ENCODE results near the gene GLT8D2. TPM values are rescaled to one million over a fixed set of nuclear protein-coding genes. Genes with fewer than 3 reads are reported as not detected.
"Not testable (repeated sequence)": the region's sequence is repeated elsewhere in the genome, so short reads cannot be mapped to it uniquely, and the experiment has no call there.

GLT8D2 gene
- total and polyA plus RNA-seq, 4 donors, result 1.6 to 36.5 (median 6.1) TPM

- WGBS, 2 donors, result 91 to 97% methylated on average over 2 of the region's 2 CpGs
- not testable (repeated sequence) for H3K4me3 ChIP-seq; H3K9ac ChIP-seq (ENCODE audit: insufficient read depth in 1 of 2, low read length in 2 of 2); H3K9me3 ChIP-seq (ENCODE audit: control insufficient read depth in 4 of 4, insufficient read depth in 3 of 4, low read length in 3 of 4); ATAC-seq (ENCODE audit: insufficient read depth, low FRiP score); H3K36me3 ChIP-seq (ENCODE audit: control insufficient read depth in 4 of 4, insufficient read depth in 4 of 4, low read length in 4 of 4); H3K4me1 ChIP-seq (ENCODE audit: control insufficient read depth in 5 of 5, insufficient read depth in 5 of 5, low read length in 5 of 5); H3K27me3 ChIP-seq (ENCODE audit: control insufficient read depth in 3 of 3, insufficient read depth in 3 of 3, low read length in 2 of 3); H3K27ac ChIP-seq (ENCODE audit: low read depth in 1 of 2, low read length in 1 of 2); DNase-seq
Measured at GRCh38 chr12:104036143-104036542, 13.8 kb downstream of the GLT8D2 start.

DNA sequence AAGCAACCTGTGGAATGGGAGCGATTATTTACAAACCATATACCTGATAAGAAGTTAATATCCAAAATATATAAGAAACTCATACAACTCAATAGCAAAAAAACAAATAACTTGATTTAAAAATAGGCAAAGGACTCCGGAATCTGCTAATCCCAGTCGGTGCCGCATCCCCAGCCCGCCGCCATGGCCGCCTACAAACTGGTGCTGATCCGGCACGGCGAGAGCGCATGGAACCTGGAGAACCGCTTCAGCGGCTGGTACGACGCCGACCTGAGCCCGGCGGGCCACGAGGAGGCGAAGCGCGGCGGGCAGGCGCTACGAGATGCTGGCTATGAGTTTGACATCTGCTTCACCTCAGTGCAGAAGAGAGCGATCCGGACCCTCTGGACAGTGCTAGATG is 19.4 kb downstream of the GLT8D2 start:
- H3K4me3 ChIP-seq; ATAC-seq (ENCODE audit: insufficient read depth, low FRiP score); DNase-seq; H3K9ac ChIP-seq (ENCODE audit: insufficient read depth in 1 of 2, low read length in 2 of 2); H3K36me3 ChIP-seq (ENCODE audit: control insufficient read depth in 4 of 4, insufficient read depth in 4 of 4, low read length in 4 of 4); H3K27me3 ChIP-seq (ENCODE audit: control insufficient read depth in 3 of 3, insufficient read depth in 3 of 3, low read length in 2 of 3); H3K9me3 ChIP-seq (ENCODE audit: control insufficient read depth in 4 of 4, insufficient read depth in 3 of 4, low read length in 3 of 4); H3K27ac ChIP-seq (ENCODE audit: low read depth in 1 of 2, low read length in 1 of 2); H3K4me1 ChIP-seq (ENCODE audit: control insufficient read depth in 5 of 5, insufficient read depth in 5 of 5, low read length in 5 of 5): not testable (repeated sequence)
- 95 to 98% methylated on average over 7 to 9 of the region's 27 CpGs for WGBS, 2 donors

DNA sequence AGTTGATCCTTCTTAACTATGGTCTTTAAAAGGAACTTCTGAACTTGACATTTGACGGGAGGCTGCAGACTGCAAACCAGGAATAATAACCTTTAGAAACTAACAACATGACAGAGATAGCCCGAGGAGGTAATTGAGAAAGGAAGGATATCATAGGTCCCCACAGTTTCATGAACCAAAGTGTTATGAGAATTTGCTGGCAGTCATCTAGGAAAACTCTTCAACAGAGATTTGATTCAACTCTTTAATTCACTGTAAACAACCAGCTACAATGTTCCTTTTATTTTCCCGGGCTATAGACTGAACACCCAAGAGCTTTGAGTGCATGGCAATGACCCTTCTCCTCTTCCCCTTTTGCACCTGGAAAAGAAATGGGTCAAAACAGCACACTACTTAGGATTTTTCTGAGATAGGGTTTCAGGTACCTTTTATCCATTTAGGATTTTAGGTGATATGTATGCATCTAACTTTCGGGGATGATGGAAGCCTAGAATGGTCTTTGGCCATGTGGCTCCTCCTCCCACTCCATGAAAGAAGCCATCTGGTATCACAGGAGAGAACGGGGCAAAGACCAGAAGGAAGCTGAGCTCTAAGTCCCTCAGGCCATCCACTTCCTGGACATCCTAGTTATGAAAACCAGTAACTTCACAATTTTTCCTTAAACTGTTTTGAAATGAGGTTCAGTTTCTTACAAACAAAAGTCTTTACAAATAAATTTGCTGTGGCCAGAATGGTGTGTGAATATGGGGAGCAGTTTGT is 23.0 kb downstream of the GLT8D2 start:
- H3K27me3 ChIP-seq (ENCODE audit: control insufficient read depth in 3 of 3, insufficient read depth in 3 of 3, low read length in 2 of 3), result no peaks in the 10 kb centered on the region
- no peaks in the 10 kb centered on the region for H3K9me3 ChIP-seq (ENCODE audit: control insufficient read depth in 4 of 4, insufficient read depth in 3 of 4, low read length in 3 of 4)
- peak in 1 of 3 donors; percentile 20 for DNase-seq
- no peak overlapping the region for H3K27ac ChIP-seq (ENCODE audit: low read depth in 1 of 2, low read length in 1 of 2)
- 54 to 60% methylated on average over 5 of the region's 5 CpGs for WGBS, 2 donors
- no peaks in the 10 kb centered on the region for H3K36me3 ChIP-seq (ENCODE audit: control insufficient read depth in 4 of 4, insufficient read depth in 4 of 4, low read length in 4 of 4)
- ATAC-seq (ENCODE audit: insufficient read depth, low FRiP score), result no peak
- peaks cover 2 to 9% (median 5%) of the 10 kb centered on the region in 5 donors for H3K4me1 ChIP-seq (ENCODE audit: control insufficient read depth in 5 of 5, insufficient read depth in 5 of 5, low read length in 5 of 5)
- no peak overlapping the region for H3K9ac ChIP-seq (ENCODE audit: insufficient read depth in 1 of 2, low read length in 2 of 2)
- H3K4me3 ChIP-seq, result no peak overlapping the region
- TF ChIP-seq, protein P1, sequence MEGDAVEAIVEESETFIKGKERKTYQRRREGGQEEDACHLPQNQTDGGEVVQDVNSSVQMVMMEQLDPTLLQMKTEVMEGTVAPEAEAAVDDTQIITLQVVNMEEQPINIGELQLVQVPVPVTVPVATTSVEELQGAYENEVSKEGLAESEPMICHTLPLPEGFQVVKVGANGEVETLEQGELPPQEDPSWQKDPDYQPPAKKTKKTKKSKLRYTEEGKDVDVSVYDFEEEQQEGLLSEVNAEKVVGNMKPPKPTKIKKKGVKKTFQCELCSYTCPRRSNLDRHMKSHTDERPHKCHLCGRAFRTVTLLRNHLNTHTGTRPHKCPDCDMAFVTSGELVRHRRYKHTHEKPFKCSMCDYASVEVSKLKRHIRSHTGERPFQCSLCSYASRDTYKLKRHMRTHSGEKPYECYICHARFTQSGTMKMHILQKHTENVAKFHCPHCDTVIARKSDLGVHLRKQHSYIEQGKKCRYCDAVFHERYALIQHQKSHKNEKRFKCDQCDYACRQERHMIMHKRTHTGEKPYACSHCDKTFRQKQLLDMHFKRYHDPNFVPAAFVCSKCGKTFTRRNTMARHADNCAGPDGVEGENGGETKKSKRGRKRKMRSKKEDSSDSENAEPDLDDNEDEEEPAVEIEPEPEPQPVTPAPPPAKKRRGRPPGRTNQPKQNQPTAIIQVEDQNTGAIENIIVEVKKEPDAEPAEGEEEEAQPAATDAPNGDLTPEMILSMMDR (IDR thresholded peaks at IDR 0.05; ENCODE audit: control extremely low read depth, extremely low read depth), result no peak

DNA sequence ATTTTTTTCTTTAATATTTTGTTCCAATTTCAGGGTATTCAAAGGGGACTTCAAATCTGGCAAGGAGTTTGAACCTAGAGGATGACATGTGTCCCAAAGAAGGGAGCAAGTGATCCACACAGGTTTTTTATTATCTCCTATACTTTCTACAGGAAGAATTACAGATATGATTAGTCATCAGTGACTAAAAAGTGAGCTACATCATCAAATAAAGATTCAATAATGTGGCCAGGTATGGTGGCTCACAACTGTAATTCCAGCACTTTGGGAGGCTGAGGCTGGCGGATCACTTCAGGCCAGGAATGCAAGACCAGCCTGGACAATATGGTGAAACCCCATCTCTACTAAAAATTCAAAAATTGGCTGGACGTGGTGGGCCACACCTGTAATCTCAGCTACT is 24.2 kb downstream of the GLT8D2 start:
- Histone ChIP-seq H3K27me3 (ENCODE audit: control insufficient read depth in 3 of 3, insufficient read depth in 3 of 3, low read length in 2 of 3) (no peaks in the 10 kb centered on the region), H3K9me3 (ENCODE audit: control insufficient read depth in 4 of 4, insufficient read depth in 3 of 4, low read length in 3 of 4) (no peaks in the 10 kb centered on the region), H3K9ac (ENCODE audit: insufficient read depth in 1 of 2, low read length in 2 of 2) (no peak overlapping the region), H3K36me3 (ENCODE audit: control insufficient read depth in 4 of 4, insufficient read depth in 4 of 4, low read length in 4 of 4) (no peaks in the 10 kb centered on the region), H3K27ac (ENCODE audit: low read depth in 1 of 2, low read length in 1 of 2) (no peak overlapping the region), H3K4me3 (no peak overlapping the region), H3K4me1 (ENCODE audit: control insufficient read depth in 5 of 5, insufficient read depth in 5 of 5, low read length in 5 of 5) (peaks cover 2 to 9% (median 5%) of the 10 kb centered on the region in 5 donors)
- TF ChIP-seq, protein P1 (IDR thresholded peaks at IDR 0.05; ENCODE audit: control extremely low read depth, extremely low read depth), result no peak
- no peak for ATAC-seq (ENCODE audit: insufficient read depth, low FRiP score)
- WGBS, 2 donors, result 92 to 97% methylated on average over 2 of the region's 2 CpGs
- DNase-seq, result no peak

Measured in lung (tissue), 12 donors.